ENCODE results near the gene CPPED1.

The CPPED1 gene

DNA sequence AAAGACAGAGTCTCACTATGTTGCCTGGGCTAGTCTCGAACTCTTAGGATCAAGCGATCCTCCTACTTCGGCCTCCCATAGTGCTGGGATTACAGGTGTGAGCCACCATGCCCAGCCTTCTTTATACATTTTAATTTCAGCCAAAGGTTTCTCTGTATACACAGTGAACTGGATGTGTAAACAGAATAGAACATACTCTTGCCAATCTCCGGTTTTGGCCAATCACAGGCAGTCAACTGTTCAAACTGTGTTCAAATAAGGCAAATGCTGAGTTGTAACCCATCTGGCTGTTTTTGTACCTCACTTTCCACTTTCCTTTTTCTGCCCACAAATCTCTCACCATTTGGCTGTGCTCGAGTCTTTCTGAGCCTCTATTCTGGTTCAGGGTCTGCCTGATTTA is 108.2 kb downstream of the CPPED1 start:
- Histone ChIP-seq H3K4me3 (ENCODE audit: insufficient read depth in 1 of 2, low read depth in 1 of 2, low read length in 2 of 2) (no peak overlapping the region), H3K23ac (ENCODE audit: low read length in 2 of 2) (no peak overlapping the region), H4K91ac (ENCODE audit: low read length) (no peak overlapping the region), H3K79me1 (replicated peaks; ENCODE audit: low read length, poor library complexity, severe bottlenecking) (peaks cover 6% of the 10 kb centered on the region), H3K27me3 (ENCODE audit: control insufficient read depth in 1 of 2, insufficient read depth in 1 of 2, low read length in 2 of 2) (no peaks in the 10 kb centered on the region), H3K4me2 (ENCODE audit: low read length, poor library complexity, severe bottlenecking) (no peak overlapping the region), H2BK5ac (ENCODE audit: low read depth, low read length, poor library complexity, severe bottlenecking) (no peak overlapping the region), H2BK120ac (ENCODE audit: low read depth, low read length) (no peak overlapping the region), H3K4me1 (ENCODE audit: control insufficient read depth, insufficient read depth, low read depth, low read length) (no peaks in the 10 kb centered on the region), H2BK15ac (ENCODE audit: low read depth, poor library complexity, severe bottlenecking) (no peak overlapping the region), H3K9ac (ENCODE audit: low read length) (no peak overlapping the region), H3K27ac (ENCODE audit: low read length, poor library complexity, severe bottlenecking) (no peak overlapping the region), H3K18ac (ENCODE audit: low read depth in 1 of 2, low read length in 2 of 2) (no peak overlapping the region), H3K9me3 (ENCODE audit: control insufficient read depth, low read length) (no peaks in the 10 kb centered on the region), H2BK12ac (ENCODE audit: low read length in 2 of 2) (no peak overlapping the region), H3K4ac (ENCODE audit: low read depth in 1 of 2, low read length in 2 of 2) (no peak overlapping the region), H3K36me3 (ENCODE audit: control insufficient read depth in 1 of 2, insufficient read depth in 2 of 2, low read depth in 1 of 2, low read length in 2 of 2) (peaks cover 0 to 4% of the 10 kb centered on the region in 2 experiments), H4K8ac (ENCODE audit: low read length) (no peak overlapping the region), H2AK5ac (ENCODE audit: low read length, severe bottlenecking) (no peak overlapping the region), H3K14ac (ENCODE audit: low read length in 2 of 2) (no peak overlapping the region), H2AFZ (ENCODE audit: low read depth, low read length) (no peak overlapping the region)
- WGBS: 98% methylated on average over 5 of the region's 5 CpGs
- DNase-seq: no peak

DNA sequence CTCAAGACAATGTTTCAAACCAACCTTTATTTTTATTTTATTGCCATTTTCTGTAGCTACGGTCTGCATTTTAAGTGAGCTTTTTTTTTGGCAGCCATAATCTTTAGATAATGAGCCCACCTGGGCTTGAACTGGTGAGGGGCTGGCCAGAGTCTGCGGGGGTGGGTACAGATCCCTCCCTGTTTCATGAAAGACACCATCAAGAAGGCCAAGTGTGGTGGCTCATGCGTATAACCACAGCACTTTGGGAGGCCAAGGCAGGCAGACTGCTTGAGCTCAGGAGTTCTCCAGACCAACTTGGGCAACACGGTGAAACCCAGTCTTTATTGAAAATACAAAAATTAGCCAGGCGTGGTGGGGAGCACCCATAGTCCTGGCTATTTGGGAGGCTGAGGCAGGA is 113.7 kb downstream of the CPPED1 start:
- Histone ChIP-seq H2BK5ac (ENCODE audit: low read depth, low read length, poor library complexity, severe bottlenecking) (no peak overlapping the region), H3K4me3 (ENCODE audit: insufficient read depth in 1 of 2, low read depth in 1 of 2, low read length in 2 of 2) (no peak overlapping the region), H3K4me1 (ENCODE audit: control insufficient read depth, insufficient read depth, low read depth, low read length) (no peaks in the 10 kb centered on the region), H3K18ac (ENCODE audit: low read depth in 1 of 2, low read length in 2 of 2) (no peak overlapping the region), H3K14ac (ENCODE audit: low read length in 2 of 2) (no peak overlapping the region), H3K4me2 (ENCODE audit: low read length, poor library complexity, severe bottlenecking) (no peak overlapping the region), H3K36me3 (ENCODE audit: control insufficient read depth in 1 of 2, insufficient read depth in 2 of 2, low read depth in 1 of 2, low read length in 2 of 2) (peaks cover 0 to 4% of the 10 kb centered on the region in 2 experiments), H3K9me3 (ENCODE audit: control insufficient read depth, low read length) (no peaks in the 10 kb centered on the region), H3K27ac (ENCODE audit: low read length, poor library complexity, severe bottlenecking) (no peak overlapping the region), H2BK15ac (ENCODE audit: low read depth, poor library complexity, severe bottlenecking) (no peak overlapping the region), H3K27me3 (ENCODE audit: control insufficient read depth in 1 of 2, insufficient read depth in 1 of 2, low read length in 2 of 2) (no peaks in the 10 kb centered on the region), H3K79me1 (replicated peaks; ENCODE audit: low read length, poor library complexity, severe bottlenecking) (peaks cover 4% of the 10 kb centered on the region), H2AFZ (ENCODE audit: low read depth, low read length) (no peak overlapping the region), H2BK12ac (ENCODE audit: low read length in 2 of 2) (no peak overlapping the region), H4K8ac (ENCODE audit: low read length) (no peak overlapping the region), H3K9ac (ENCODE audit: low read length) (no peak overlapping the region), H3K4ac (ENCODE audit: low read depth in 1 of 2, low read length in 2 of 2) (no peak overlapping the region), H4K91ac (ENCODE audit: low read length) (no peak overlapping the region), H2BK120ac (ENCODE audit: low read depth, low read length) (no peak overlapping the region), H2AK5ac (ENCODE audit: low read length, severe bottlenecking) (no peak overlapping the region), H3K23ac (ENCODE audit: low read length in 2 of 2) (no peak overlapping the region)
- no peak for DNase-seq
- WGBS: 91% methylated on average over 5 of the region's 5 CpGs

DNA sequence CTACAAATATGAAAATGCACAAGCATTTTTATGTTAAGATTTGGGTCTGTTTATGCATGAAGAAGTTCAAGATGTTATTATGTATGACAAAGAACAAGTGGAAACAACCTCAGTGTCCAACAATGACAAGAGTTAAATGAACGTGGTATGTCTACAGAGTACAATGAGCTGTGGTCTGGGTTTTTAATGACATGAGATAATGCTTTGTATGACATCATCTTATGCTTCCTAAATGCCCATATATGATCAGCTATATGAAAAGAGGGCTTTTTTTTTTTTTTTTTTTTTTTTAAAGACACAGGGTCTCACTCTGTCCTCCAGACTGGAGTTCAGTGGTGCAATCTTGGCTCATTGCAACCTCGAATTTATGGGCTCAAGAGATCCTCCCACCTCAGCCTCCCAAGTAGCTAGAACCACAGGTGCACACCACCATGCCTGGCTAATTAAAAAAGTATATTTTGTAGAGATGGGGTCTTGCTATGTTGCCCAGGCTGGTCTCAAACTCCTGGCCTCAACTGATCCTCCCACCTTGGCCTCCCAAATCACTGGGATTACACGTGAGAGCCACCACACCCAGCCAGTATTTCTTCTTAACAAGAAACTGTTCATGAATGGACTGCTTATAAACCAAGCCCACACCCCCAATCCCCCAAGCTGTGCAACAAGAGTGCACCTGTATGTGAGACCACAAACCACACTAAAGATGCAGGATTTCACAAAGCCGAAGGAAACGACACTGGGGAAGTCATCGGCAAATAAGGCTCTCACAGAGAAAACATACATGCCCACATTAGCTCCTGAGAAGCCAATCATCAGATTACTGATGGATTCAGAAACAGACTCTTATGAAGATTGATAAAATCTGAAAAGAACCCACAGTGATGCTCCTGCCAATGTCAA is 114.5 kb downstream of the CPPED1 start:
- Histone ChIP-seq H3K9ac (ENCODE audit: low read length) (no peak overlapping the region), H3K14ac (ENCODE audit: low read length in 2 of 2) (no peak overlapping the region), H3K9me3 (ENCODE audit: control insufficient read depth, low read length) (no peaks in the 10 kb centered on the region), H2AFZ (ENCODE audit: low read depth, low read length) (no peak overlapping the region), H4K8ac (ENCODE audit: low read length) (no peak overlapping the region), H4K91ac (ENCODE audit: low read length) (no peak overlapping the region), H3K27me3 (ENCODE audit: control insufficient read depth in 1 of 2, insufficient read depth in 1 of 2, low read length in 2 of 2) (no peaks in the 10 kb centered on the region), H2BK15ac (ENCODE audit: low read depth, poor library complexity, severe bottlenecking) (no peak overlapping the region), H3K4ac (ENCODE audit: low read depth in 1 of 2, low read length in 2 of 2) (no peak overlapping the region), H2BK5ac (ENCODE audit: low read depth, low read length, poor library complexity, severe bottlenecking) (no peak overlapping the region), H2BK120ac (ENCODE audit: low read depth, low read length) (no peak overlapping the region), H2AK5ac (ENCODE audit: low read length, severe bottlenecking) (no peak overlapping the region), H3K18ac (ENCODE audit: low read depth in 1 of 2, low read length in 2 of 2) (no peak overlapping the region), H3K79me1 (replicated peaks; ENCODE audit: low read length, poor library complexity, severe bottlenecking) (peaks cover 4% of the 10 kb centered on the region), H2BK12ac (ENCODE audit: low read length in 2 of 2) (no peak overlapping the region), H3K23ac (ENCODE audit: low read length in 2 of 2) (no peak overlapping the region), H3K36me3 (ENCODE audit: control insufficient read depth in 1 of 2, insufficient read depth in 2 of 2, low read depth in 1 of 2, low read length in 2 of 2) (peaks cover 0 to 4% of the 10 kb centered on the region in 2 experiments), H3K27ac (ENCODE audit: low read length, poor library complexity, severe bottlenecking) (no peak overlapping the region), H3K4me2 (ENCODE audit: low read length, poor library complexity, severe bottlenecking) (no peak overlapping the region), H3K4me1 (ENCODE audit: control insufficient read depth, insufficient read depth, low read depth, low read length) (no peaks in the 10 kb centered on the region), H3K4me3 (ENCODE audit: insufficient read depth in 1 of 2, low read depth in 1 of 2, low read length in 2 of 2) (no peak overlapping the region)
- WGBS: 80% methylated on average over 6 of the region's 6 CpGs
- no peak for DNase-seq

DNA sequence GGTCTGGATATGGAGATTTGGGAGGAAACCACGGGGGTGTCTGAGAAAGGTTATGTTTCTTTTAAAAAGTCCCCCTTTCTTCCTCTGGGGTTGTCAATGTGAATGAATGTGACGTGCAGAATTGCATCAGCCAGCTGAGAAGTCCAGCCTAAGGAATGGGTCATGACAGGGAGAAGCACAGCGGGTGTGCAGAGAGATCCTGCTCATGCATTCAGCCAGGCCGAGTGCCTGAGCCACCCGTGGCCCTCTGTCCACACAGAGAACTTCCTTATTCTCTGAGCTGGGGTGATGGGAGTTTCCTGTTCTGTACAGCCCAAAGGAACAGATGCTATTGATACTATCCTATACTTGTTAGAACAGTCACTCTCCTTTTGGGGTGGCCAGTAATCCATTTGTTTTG is 117.9 kb downstream of the CPPED1 start:
- Histone ChIP-seq H4K8ac (ENCODE audit: low read length) (no peak overlapping the region), H2BK5ac (ENCODE audit: low read depth, low read length, poor library complexity, severe bottlenecking) (no peak overlapping the region), H3K9ac (ENCODE audit: low read length) (no peak overlapping the region), H2BK120ac (ENCODE audit: low read depth, low read length) (no peak overlapping the region), H3K27ac (ENCODE audit: low read length, poor library complexity, severe bottlenecking) (no peak overlapping the region), H2AFZ (ENCODE audit: low read depth, low read length) (no peak overlapping the region), H3K4me1 (ENCODE audit: control insufficient read depth, insufficient read depth, low read depth, low read length) (no peaks in the 10 kb centered on the region), H3K4me2 (ENCODE audit: low read length, poor library complexity, severe bottlenecking) (no peak overlapping the region), H3K4ac (ENCODE audit: low read depth in 1 of 2, low read length in 2 of 2) (no peak overlapping the region), H3K27me3 (ENCODE audit: control insufficient read depth in 1 of 2, insufficient read depth in 1 of 2, low read length in 2 of 2) (no peaks in the 10 kb centered on the region), H3K23ac (ENCODE audit: low read length in 2 of 2) (no peak overlapping the region), H3K79me1 (replicated peaks; ENCODE audit: low read length, poor library complexity, severe bottlenecking) (no peaks in the 10 kb centered on the region), H3K9me3 (ENCODE audit: control insufficient read depth, low read length) (no peaks in the 10 kb centered on the region), H3K4me3 (ENCODE audit: insufficient read depth in 1 of 2, low read depth in 1 of 2, low read length in 2 of 2) (no peak overlapping the region), H2BK12ac (ENCODE audit: low read length in 2 of 2) (no peak overlapping the region), H3K18ac (ENCODE audit: low read depth in 1 of 2, low read length in 2 of 2) (no peak overlapping the region), H4K91ac (ENCODE audit: low read length) (no peak overlapping the region), H3K36me3 (ENCODE audit: control insufficient read depth in 1 of 2, insufficient read depth in 2 of 2, low read depth in 1 of 2, low read length in 2 of 2) (peaks cover 0 to 3% of the 10 kb centered on the region in 2 experiments), H3K14ac (ENCODE audit: low read length in 2 of 2) (no peak overlapping the region), H2BK15ac (ENCODE audit: low read depth, poor library complexity, severe bottlenecking) (no peak overlapping the region), H2AK5ac (ENCODE audit: low read length, severe bottlenecking) (no peak overlapping the region)
- 94% methylated on average over 5 of the region's 5 CpGs for WGBS
- DNase-seq: no peak

Data from mesenchymal stem cell (in vitro differentiated cells and primary cell).